GM19463 (cell line): ENCODE data around the gene ZNF385A.
A peak's percentile ranks its signal among the peaks of the same experiment; 100 is the strongest.

ENCODE experiments used
- ATAC-seq: cut with Tn5 transposase; IDR thresholded peaks from one replicate; pipeline ENCODE4 v1.9.1; 2021; ENCODE audit warnings: mild to moderate bottlenecking, moderate library complexity; ENCODE audit not compliant: unreplicated experiment

Gene ZNF385A

DNA sequence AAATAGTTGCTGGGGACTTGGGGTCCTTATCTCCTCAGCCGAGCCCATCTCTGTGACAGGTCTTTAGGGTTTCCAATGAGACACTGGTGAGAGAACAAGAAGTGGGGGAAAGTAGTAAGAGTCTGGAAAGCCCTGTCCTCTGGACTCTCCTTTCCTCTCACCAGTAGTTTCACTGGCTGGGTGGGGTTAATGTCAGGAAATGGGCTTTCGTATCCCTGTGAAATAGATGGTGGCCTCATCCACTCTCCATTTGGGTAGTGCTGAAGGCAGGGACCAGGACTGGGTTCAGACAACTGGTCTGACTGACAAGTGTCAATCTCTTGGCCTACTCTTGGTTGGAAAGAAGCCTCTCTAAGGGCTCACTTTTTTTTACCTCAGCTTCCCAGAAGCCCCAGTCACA is 7.5 kb downstream of the ZNF385A start:
- ATAC-seq: no peak

DNA sequence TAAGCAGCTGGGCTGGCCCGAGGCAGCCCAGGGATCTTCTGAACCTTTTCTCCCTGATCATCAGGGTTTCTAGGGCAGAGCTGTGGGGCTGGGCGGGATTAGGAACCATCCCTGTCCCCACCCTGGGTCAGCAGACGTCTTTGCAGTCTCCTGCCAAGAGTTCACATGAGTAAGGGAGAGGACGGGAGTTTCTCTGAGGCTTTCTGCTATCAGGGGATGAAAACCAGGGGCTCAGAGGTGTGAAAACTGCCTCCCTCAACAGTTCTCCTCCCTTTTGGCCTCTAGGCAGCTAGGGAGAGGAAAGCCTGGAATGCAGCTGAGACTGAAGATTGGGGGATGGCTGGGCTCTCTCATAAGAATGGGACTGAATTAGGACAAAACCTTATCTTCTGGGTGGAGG is 7.9 kb downstream of the ZNF385A start:
- no peak for ATAC-seq

GRCh38 chr12:54375259-54375579 is 9.3 kb downstream of the ZNF385A start:
- ATAC-seq: no peak

DNA sequence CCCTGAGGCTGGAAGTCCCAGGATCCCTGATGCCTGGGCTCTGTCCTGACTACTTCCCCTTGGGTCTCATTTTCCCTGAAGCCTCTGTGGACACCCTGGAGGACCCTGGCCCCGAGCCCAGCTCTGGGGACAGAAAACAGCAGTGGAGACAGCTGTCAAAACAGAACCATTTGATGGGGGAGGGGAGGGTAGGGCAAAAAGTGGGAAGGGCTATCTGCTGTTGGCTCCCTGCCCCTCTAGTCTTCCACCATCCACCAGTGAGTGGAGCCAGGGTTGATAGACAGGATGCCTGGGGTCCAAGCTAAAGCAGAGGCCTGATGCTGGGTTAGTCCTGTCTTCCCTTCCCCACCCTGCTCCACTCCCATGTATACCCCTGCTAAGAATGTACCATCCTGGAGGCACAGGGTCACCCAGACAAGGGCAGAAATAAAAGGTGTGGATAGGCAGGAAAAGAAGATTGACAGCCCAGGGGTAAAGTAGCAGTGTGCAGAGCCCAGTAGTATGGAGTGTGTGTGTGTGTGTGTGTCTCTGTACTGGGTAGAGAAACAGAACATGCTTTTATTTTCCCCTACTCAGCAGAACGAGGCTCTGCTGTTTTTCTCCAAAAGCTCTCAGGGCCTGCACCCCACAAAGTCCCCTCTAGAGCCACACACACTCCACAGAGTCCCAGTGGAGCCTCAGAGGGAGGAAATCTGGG is 9.8 kb downstream of the ZNF385A start:
- ATAC-seq: no peak

DNA sequence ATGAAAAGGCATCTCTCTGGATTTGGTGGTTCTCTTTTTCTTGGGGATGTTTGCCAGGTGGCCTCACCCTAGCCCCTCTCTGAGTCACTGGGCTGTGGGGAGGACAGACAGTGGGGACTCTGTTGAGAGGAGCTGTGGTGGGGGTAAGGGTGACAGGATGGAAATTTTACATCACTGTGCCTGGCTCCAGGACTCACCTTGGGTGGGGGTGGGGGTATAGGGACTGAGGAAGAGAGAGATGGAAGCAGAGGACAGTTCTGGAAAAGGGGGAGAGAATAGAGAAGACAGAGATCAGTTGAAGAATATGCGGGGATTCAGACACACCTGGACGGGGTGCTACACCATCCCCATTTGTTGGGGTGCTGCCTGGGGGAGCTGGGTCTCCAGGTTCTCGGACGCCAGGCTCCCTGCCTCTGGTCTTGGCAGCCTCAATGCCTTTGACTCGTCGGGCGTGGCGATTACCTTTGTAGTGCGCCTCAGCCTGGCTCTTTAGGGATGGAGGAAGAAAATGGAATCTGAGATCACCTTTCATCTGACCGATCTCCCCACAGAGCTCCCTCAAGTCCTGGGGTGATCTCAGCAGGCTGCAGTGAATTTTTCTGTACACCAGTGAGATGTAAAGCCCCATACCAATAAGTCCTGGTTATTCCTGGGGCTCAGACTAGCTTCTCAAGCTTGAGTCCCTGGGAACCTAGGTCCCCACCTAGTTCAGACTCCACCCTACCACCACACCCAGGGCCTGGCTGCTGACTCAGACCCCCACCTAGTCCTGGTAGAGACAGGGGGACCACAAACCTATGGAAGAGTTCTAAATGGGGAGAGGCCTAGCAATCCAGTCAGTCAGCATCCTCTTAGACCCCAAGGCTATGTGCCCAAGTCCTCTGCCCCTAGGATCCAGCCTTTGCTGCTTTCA is 10.6 kb downstream of the ZNF385A start:
- no peak for ATAC-seq

DNA sequence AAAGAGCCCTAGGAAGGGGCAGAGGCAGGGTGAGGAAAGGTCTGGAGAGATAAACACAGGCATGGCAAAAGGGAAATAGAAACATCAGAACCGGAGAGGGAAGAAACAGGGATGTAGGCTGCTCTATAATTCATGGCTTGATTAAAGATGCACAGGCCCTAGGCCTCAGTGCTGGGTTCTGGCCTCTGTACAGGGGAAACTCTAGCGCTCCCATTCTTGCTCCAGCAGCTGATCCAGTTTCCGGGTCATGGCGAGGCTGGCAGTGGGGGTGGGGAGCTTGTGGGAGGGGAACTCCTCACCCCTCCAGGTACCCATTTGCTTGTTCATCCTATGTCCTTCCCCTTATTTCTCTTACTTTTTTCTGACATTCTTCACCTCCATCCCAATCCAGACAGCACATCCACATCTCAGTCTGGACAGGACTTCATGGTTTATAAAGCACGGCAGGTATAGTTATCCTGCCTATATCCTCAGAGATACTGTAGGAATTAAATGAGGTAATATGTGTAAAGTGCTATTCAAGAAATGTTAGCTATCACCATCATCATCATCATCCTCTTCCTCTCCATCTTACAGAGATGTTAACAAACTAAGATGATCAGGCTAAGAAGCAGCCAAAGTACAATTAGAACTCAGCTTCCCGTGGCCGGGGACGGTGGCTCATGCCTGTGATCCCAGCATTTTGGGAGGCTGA is 12.3 kb downstream of the ZNF385A start:
- no peak for ATAC-seq

- no peak for ATAC-seq
Observed at GRCh38 chr12:54371328-54372112, 13.0 kb downstream of the ZNF385A start.

- ATAC-seq: no peak
Observed at GRCh38 chr12:54370171-54370730, 14.3 kb downstream of the ZNF385A start.

- no peak for ATAC-seq
Observed at GRCh38 chr12:54369597-54370131, 14.9 kb downstream of the ZNF385A start.

- ATAC-seq: peak; percentile 75
Observed at GRCh38 chr12:54368709-54369596, 15.6 kb downstream of the ZNF385A start.

- ATAC-seq: peak; percentile 4
Observed at GRCh38 chr12:54368025-54368708, 16.4 kb downstream of the ZNF385A start.

DNA sequence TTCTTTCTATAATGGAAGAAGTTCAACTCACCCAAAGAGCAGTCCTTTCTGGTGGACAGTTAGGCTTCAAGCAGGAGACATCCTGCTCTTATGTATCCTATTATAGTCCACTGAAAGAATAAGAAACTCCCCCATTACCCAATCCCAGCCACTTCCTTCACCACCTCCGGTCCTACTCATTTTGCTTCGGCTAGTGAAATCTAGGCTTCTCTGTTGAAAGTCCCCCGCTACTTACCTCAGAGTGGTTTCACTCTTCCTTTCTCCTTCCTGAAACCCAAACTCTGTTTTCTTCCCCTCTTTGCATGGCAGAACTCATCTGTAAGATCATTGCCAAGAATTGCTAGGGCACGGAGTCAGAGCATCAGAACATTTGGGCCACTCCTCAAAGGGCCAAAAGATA is 20.1 kb downstream of the ZNF385A start, which contains the start of gene GPR84:
Gene GPR84 (minus strand): TSS at position 74 of the 400 bp plus-strand sequence. CDS start 635 bp downstream, outside the sequence.
- peak; percentile 60 for ATAC-seq

DNA sequence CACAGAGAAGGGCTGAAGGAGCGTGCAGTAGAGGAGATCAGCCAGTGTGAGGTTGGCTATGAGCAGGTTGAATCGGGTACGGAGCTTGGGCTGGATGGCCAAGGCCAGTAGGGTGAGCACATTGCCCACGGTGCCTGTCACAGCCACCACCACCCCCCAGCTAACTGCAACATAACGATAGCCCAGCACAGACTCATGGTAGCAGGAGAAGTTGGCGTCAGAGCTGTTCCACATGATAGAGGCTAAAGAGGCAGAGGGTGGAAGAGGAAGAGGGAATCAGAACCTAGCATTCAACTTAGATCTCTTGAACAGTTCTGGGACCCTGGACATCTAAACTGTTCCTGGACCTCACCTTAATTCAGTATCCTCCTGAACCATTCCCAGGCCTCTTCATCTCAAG is 20.9 kb downstream of the ZNF385A start:
- ATAC-seq: no peak

- no peak for ATAC-seq
Observed at GRCh38 chr12:54363047-54363446, 21.5 kb downstream of the ZNF385A start.

GRCh38 chr12:54360717-54361456 is 23.6 kb downstream of the ZNF385A start:
- ATAC-seq: no peak

DNA sequence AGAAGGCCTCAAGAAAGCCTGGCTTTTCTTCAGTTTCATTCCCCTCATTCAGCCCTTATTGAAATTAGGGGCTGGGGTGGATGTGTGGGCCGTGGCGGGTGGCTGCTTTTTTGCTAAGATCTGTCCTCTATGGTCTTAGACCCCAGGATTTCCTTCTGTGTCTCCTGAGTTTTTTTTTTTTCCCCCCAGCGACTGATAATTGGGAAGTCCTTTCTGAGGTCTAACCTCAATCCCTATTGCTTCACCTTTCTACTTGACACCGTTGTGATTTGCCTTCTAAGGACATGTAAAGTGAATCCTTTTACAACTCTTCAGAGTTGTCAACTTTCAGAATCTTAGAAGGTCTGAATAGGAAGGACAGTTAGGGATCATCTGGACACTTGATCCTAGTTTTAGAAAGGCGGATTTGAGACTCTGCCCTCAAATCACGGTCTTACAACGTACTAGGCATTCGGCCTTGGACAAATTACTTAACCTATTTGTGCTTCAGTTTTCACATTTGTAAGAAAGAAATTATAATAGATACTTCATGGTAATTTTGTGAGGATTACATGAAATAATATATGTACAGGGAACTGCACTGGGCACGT is 24.7 kb downstream of the ZNF385A start:
- no peak for ATAC-seq

DNA sequence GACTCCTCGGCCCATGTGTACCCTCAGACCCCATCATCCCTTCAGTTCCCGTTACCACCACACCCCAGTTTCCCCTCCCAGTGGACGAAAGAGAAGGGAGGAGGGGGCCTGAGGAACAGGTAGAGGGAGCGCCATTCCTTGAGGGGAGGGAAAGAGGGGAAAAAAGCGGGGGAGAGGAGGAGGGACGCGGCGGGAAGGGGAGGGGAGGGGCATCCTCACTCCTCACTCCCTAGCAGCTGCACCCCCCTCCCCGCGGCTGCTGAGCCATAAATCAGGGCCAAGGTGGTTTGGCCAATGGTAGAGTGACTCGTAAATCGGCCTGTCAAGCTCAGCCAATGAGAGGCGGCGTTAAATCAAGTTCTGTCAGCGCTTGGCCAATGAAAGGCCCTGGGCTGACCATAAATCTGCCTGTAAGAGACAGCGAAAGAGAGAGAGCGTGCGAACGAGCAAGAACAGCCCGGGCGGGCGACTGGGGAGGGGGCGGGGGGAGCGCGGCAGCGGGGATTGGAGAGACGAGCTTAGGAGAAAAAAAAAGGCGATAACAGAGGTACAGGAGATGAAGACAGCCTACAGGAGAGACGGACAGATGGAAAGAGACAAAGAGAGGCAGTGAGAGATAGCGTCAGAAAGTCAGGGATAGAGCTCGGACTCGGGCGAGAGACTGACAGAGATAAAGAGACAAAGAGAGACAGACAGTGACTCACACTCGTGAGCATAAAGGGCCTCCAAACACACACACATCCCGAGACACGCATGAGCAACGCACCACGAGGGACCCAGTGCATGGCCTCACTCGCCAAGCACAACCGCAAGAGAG is 25.4 kb downstream of the ZNF385A start:
- peak; percentile 96 for ATAC-seq
